A673 (cell line): ENCODE data around the gene ALG14. TPM values are rescaled to one million over a fixed set of nuclear protein-coding genes. Genes with fewer than 3 reads are reported as not detected.

ENCODE experiments used
- BruUV-seq: library from RNA; stranded (reverse); fragments of 400-500 nt; replicated peaks from 2 replicates; lab custom pipeline; 2021; lab: Mats Ljungman, UMichigan
- CTCF ChIA-PET: fragments of 300-600 bp; sonication (Branson Sonifier 250); formaldehyde crosslinking; loops from one replicate; lab custom pipeline; 2022; ENCODE audit warnings: antibody characterized with exemption; lab: Charles Lee
- POLR2A ChIA-PET: fragments of 300-600 bp; sonication (Branson Sonifier 250); formaldehyde crosslinking; loops from one replicate; lab custom pipeline; 2022; ENCODE audit warnings: antibody characterized with exemption; ENCODE audit not compliant: low non-redundant PET; lab: Charles Lee
- DNase-seq: peaks from one replicate; pipeline ENCODE4 v3.0.0-alpha.2; 2015; ENCODE audit warnings: low spot score
- H3K27ac ChIP-seq: fragments of 200-600 bp; sonication (generic); 2 replicates; pipeline ENCODE4 v1.5.1; 2016; ENCODE audit warnings: mixed run types, low read depth, mild to moderate bottlenecking, mixed read lengths, antibody characterized with exemption, low read length; ENCODE audit not compliant: poor library complexity, severe bottlenecking
- H3K27me3 ChIP-seq: fragments of 200-600 bp; sonication (generic); replicated peaks from 2 replicates; pipeline ENCODE4 v1.6.1; 2017; ENCODE audit warnings: mixed run types, low read depth, mild to moderate bottlenecking, mixed read lengths, antibody characterized with exemption, low read length; ENCODE audit not compliant: insufficient read depth, poor library complexity
- H3K36me3 ChIP-seq: fragments of 200-600 bp; sonication (generic); 2 replicates; pipeline ENCODE4 v1.6.1; 2016; ENCODE audit warnings: mixed run types, mild to moderate bottlenecking, mixed read lengths, antibody characterized with exemption, low read length; ENCODE audit not compliant: insufficient read depth, poor library complexity, severe bottlenecking
- H3K4me1 ChIP-seq: fragments of 200-600 bp; sonication (generic); 2 replicates; pipeline ENCODE4 v1.6.1; 2017; ENCODE audit warnings: mixed run types, mild to moderate bottlenecking, mixed read lengths, antibody characterized with exemption, low read length; ENCODE audit not compliant: insufficient read depth, poor library complexity, severe bottlenecking
- H3K4me3 ChIP-seq: fragments of 200-600 bp; sonication (generic); 2 replicates; pipeline ENCODE4 v1.5.1; 2016; ENCODE audit warnings: low read depth, mixed run types, mild to moderate bottlenecking, mixed read lengths, low read length; ENCODE audit not compliant: poor library complexity, severe bottlenecking
- H3K9me3 ChIP-seq: fragments of 200-600 bp; sonication (generic); 2 replicates; pipeline ENCODE4 v1.6.1; 2016; ENCODE audit warnings: mixed run types, low read depth, mild to moderate bottlenecking, mixed read lengths, antibody characterized with exemption, low read length; ENCODE audit not compliant: poor library complexity, severe bottlenecking
- EZH2 ChIP-seq: fragments of 200-600 bp; sonication (generic); IDR thresholded peaks from 2 replicates; pipeline ENCODE4 v1.6.1; 2017; ENCODE audit warnings: borderline replicate concordance, low read depth, mild to moderate bottlenecking, mixed read lengths, antibody characterized with exemption, low read length; ENCODE audit not compliant: poor library complexity, severe bottlenecking
- intact Hi-C: fragments of 100-400 bp; cut with micrococcal nuclease; formaldehyde crosslinking; loops from one replicate; pipeline ENCODE4 v1.10.0; 2022; ENCODE audit not compliant: unreplicated experiment
- total RNA-seq: library from RNA; stranded (reverse); gene quantifications from 2 replicates; pipeline ENCODE4 v1.2.3, GENCODE V29; 2021
- TF ChIP-seq, protein P1 (sequence below): fragments of 300-800, 200-600 bp; sonication (generic); conservative IDR thresholded peaks from 2 replicates; pipeline ENCODE4 v1.5.1; 2017; ENCODE audit warnings: low read depth, mild to moderate bottlenecking, antibody characterized with exemption, low read length, moderate library complexity, mixed read lengths

ALG14 gene
- total RNA-seq, 1 experiment from 2014 or later = 11.3 TPM

DNA sequence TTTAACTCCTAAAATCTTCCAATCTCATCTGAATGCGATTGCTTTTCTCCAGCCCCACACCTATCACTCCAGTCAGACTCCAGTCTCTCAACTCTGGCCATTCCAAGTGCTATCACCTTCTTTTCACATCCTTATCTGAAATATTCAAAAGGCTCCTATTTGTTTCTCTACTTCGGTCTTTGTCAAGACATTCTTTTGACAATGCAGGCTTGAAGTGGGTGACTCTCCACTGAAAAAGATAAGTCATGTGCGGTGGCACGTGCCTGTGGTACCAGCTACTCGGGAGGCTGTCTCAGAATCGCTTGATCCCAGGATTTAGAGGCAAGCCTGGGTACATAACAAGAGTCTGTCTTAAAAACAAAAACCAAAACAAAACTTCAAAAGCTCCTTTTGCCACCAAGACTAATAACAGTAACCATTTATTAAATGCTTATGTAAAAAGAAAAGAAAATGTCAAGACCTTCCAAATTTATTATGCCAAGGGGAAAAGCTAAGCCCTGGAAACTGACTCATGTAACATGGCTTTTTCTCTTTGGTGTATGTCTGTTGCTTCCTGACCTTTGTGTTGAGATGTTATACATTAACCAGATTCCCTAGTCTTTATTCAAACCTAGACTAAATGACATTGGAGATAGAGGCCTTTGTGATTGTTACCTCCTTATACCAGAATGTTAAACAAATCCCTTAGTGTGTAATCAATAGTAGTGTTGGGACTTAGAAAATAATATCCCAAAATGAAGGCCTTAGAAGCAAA is 3.6 kb downstream of the ALG14 start:
- Histone ChIP-seq H3K36me3 (no peaks in the 10 kb centered on the region), H3K27me3 (no peaks in the 10 kb centered on the region), H3K27ac (no peak overlapping the region), H3K4me1 (no peaks in the 10 kb centered on the region), H3K9me3 (no peaks in the 10 kb centered on the region), H3K4me3 (no peak overlapping the region)
- POLR2A ChIA-PET = no interaction called here
- intact Hi-C loops = no loop called here
- TF ChIP-seq, protein P1, sequence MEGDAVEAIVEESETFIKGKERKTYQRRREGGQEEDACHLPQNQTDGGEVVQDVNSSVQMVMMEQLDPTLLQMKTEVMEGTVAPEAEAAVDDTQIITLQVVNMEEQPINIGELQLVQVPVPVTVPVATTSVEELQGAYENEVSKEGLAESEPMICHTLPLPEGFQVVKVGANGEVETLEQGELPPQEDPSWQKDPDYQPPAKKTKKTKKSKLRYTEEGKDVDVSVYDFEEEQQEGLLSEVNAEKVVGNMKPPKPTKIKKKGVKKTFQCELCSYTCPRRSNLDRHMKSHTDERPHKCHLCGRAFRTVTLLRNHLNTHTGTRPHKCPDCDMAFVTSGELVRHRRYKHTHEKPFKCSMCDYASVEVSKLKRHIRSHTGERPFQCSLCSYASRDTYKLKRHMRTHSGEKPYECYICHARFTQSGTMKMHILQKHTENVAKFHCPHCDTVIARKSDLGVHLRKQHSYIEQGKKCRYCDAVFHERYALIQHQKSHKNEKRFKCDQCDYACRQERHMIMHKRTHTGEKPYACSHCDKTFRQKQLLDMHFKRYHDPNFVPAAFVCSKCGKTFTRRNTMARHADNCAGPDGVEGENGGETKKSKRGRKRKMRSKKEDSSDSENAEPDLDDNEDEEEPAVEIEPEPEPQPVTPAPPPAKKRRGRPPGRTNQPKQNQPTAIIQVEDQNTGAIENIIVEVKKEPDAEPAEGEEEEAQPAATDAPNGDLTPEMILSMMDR = no peak
- no peak for TF ChIP-seq EZH2
- no TSS peak for BruUV-seq
- no peak for DNase-seq
- CTCF ChIA-PET = no interaction called here

DNA sequence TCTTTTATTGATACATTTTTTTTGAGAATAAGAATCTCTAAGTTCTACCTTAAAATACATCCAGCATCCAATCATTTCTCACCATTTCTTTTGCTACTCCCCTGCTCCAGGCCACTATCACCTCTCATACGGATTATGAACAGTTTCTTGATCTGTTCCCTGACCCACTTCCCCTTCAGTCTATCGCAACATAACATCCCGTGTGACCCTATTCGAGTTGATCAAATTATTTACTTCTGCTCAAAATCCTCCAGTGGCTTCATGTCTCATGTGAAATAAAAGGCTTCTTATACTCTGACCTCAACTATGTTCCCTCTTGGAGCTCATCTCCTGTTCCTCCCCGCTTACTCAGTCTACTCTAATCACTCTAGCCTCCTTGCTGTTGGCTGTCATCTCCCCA is 5.2 kb downstream of the ALG14 start:
- intact Hi-C loops = no loop called here
- no peaks in the 10 kb centered on the region for H3K9me3 ChIP-seq
- H3K27me3 ChIP-seq = no peaks in the 10 kb centered on the region
- no peak overlapping the region for H3K4me3 ChIP-seq
- TF ChIP-seq, protein P1 = no peak
- TF ChIP-seq EZH2 = no peak
- no peak for DNase-seq
- BruUV-seq = no TSS peak
- no peak overlapping the region for H3K27ac ChIP-seq
- H3K4me1 ChIP-seq = no peaks in the 10 kb centered on the region
- no peaks in the 10 kb centered on the region for H3K36me3 ChIP-seq
- ChIA-PET CTCF (interaction anchor here (0.5 kb wide), 1 partner anchor 9 kb away, joined by 3 read pairs; no protein-coding TSS in a partner anchor), POLR2A (no interaction called here)

DNA sequence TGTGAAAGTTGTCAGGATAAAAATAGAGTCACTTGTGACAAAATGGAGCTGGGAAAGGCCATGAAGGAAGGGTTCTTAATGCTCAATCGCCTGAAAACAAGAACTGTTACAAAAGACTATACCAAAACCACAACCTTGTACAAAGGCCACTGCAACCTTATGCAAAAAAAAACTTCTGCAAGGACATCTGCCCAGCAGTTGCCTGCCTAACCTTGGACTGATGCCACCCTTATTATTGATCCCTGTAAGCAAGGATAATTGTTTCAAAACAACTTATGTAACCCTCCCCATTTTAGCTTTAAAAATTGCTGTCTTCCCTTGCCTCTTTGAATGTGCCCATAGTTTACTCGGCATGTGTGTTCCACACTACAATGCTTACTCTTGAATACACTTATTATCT is 5.7 kb downstream of the ALG14 start:
- Histone ChIP-seq H3K4me3 (no peak overlapping the region), H3K9me3 (no peaks in the 10 kb centered on the region), H3K27ac (no peak overlapping the region), H3K4me1 (no peaks in the 10 kb centered on the region), H3K36me3 (no peaks in the 10 kb centered on the region), H3K27me3 (no peaks in the 10 kb centered on the region)
- ChIA-PET CTCF (no interaction called here), POLR2A (no interaction called here)
- no peak for TF ChIP-seq EZH2
- TF ChIP-seq, protein P1 = no peak
- BruUV-seq = no TSS peak
- intact Hi-C loops = no loop called here
- no peak for DNase-seq
